Smooth muscle cell (in vitro differentiated cells): ENCODE measurements around the gene NRF1. TPM values are rescaled to one million over a fixed set of nuclear protein-coding genes. Genes with fewer than 3 reads are reported as not detected.

Experiments used
- DNase-seq: peaks from one replicate; lab custom pipeline; 2025; ENCODE audit not compliant: unreplicated experiment; lab: John Stamatoyannopoulos, UW
- H2AFZ ChIP-seq: fragments of 200-600 bp; sonication (generic); 2 replicates; pipeline ENCODE4 v1.6.0; 2016; ENCODE audit warnings: antibody characterized with exemption, low read depth, mild to moderate bottlenecking
- H3F3A ChIP-seq: fragments of 200-600 bp; sonication (generic); 2 replicates; pipeline ENCODE4 v1.6.0; 2017; ENCODE audit warnings: antibody characterized with exemption, low read depth
- H3K27ac ChIP-seq: fragments of 200-600 bp; sonication (generic); 2 replicates; pipeline ENCODE4 v1.5.1; 2016; ENCODE audit warnings: low read depth, mild to moderate bottlenecking
- H3K27me3 ChIP-seq: fragments of 200-600 bp; sonication (generic); 2 replicates; pipeline ENCODE4 v1.6.1; 2016; ENCODE audit warnings: low read depth, mild to moderate bottlenecking
- H3K36me3 ChIP-seq: fragments of 200-600 bp; sonication (generic); 2 replicates; pipeline ENCODE4 v1.5.1; 2016; ENCODE audit warnings: low read depth
- H3K4me1 ChIP-seq: fragments of 200-600 bp; sonication (generic); 2 replicates; pipeline ENCODE4 v1.5.1; 2016; ENCODE audit warnings: low read depth
- H3K4me2 ChIP-seq: fragments of 200-600 bp; sonication (generic); 2 replicates; pipeline ENCODE4 v1.6.0; 2016; ENCODE audit warnings: mild to moderate bottlenecking
- H3K4me3 ChIP-seq: fragments of 200-600 bp; sonication (generic); 2 replicates; pipeline ENCODE4 v1.5.1; 2016; ENCODE audit warnings: mild to moderate bottlenecking
- H3K79me2 ChIP-seq: fragments of 200-600 bp; sonication (generic); 2 replicates; pipeline ENCODE4 v1.6.0; 2016; ENCODE audit warnings: low read depth, mild to moderate bottlenecking
- H3K9ac ChIP-seq: fragments of 200-600 bp; sonication (generic); 2 replicates; pipeline ENCODE4 v1.6.0; 2016; ENCODE audit warnings: low read depth
- H3K9me3 ChIP-seq: fragments of 200-600 bp; sonication (generic); replicated peaks from 2 replicates; pipeline ENCODE4 v1.5.1; 2016; ENCODE audit warnings: low read depth
- H4K20me1 ChIP-seq: fragments of 200-600 bp; sonication (generic); 2 replicates; pipeline ENCODE4 v1.6.0; 2016; ENCODE audit warnings: low read depth
- CTCF ChIP-seq: fragments of 200-600 bp; sonication (generic); IDR thresholded peaks from 2 replicates; pipeline ENCODE4 v1.5.1; 2017; ENCODE audit warnings: borderline replicate concordance, mild to moderate bottlenecking, antibody characterized with exemption; ENCODE audit not compliant: insufficient read depth, poor library complexity, severe bottlenecking
- WGBS: methylation state at CpG from one replicate; pipeline ENCODE4 v1.1.7; 2016; ENCODE audit warnings: low lambda C conversion rate; 5-methylcytosine and 5-hydroxymethylcytosine counted together
- polyA plus RNA-seq: library from polyadenylated mRNA; unstranded; fragments of >200 nt; fragmentation: Nextera tagmentation; extraction: Ambion mirVana; gene quantifications from 2 replicates; pipeline ENCODE4 v1.2.1, GENCODE V29; 2016
- total RNA-seq: library from RNA; depleted of rRNA; stranded (reverse); fragments of >200 nt; gene quantifications from 2 replicates; pipeline ENCODE4 v1.2.3, GENCODE V29; 2014

Gene NRF1
- total and polyA plus RNA-seq, 2 experiments from 2014 or later, result 8.9 to 13.4 TPM

- H4K20me1 ChIP-seq, result peaks cover 96% of the 10 kb centered on the region
- H3K36me3 ChIP-seq, result no peaks in the 10 kb centered on the region
- H3K9ac ChIP-seq, result no peak overlapping the region
- no peak for DNase-seq
- no peak overlapping the region for H3K4me3 ChIP-seq
- TF ChIP-seq CTCF, result no peak
- H3K4me1 ChIP-seq, result peaks cover 19% of the 10 kb centered on the region
- H3K79me2 ChIP-seq, result peaks cover 97% of the 10 kb centered on the region
- WGBS, result 81% methylated on average over 1 of the region's 1 CpG
- H3F3A ChIP-seq, result no peaks in the 10 kb centered on the region
- H3K27ac ChIP-seq, result no peak overlapping the region
- H3K9me3 ChIP-seq, result no peaks in the 10 kb centered on the region
- H3K27me3 ChIP-seq, result no peaks in the 10 kb centered on the region
- no peak overlapping the region for H2AFZ ChIP-seq
- H3K4me2 ChIP-seq, result no peak overlapping the region
Observed at GRCh38 chr7:129617652-129618051, 6.1 kb downstream of the NRF1 start.

- peaks cover 91% of the 10 kb centered on the region for H3K79me2 ChIP-seq
- H3K27me3 ChIP-seq, result no peaks in the 10 kb centered on the region
- H3K27ac ChIP-seq, result no peak overlapping the region
- peaks cover 97% of the 10 kb centered on the region for H4K20me1 ChIP-seq
- peaks cover 6% of the 10 kb centered on the region for H3K4me1 ChIP-seq
- no peak overlapping the region for H3K4me3 ChIP-seq
- DNase-seq, result no peak
- no peaks in the 10 kb centered on the region for H3K9me3 ChIP-seq
- H3F3A ChIP-seq, result no peaks in the 10 kb centered on the region
- WGBS, result 96% methylated on average over 3 of the region's 3 CpGs
- H3K4me2 ChIP-seq, result no peak overlapping the region
- H3K9ac ChIP-seq, result no peak overlapping the region
- no peak for TF ChIP-seq CTCF
- H3K36me3 ChIP-seq, result no peaks in the 10 kb centered on the region
- H2AFZ ChIP-seq, result no peak overlapping the region
Observed at GRCh38 chr7:129626896-129627295, 15.4 kb downstream of the NRF1 start.

- Histone ChIP-seq H3K9ac (no peak overlapping the region), H4K20me1 (peaks cover 94% of the 10 kb centered on the region), H2AFZ (no peak overlapping the region), H3K27ac (no peak overlapping the region), H3K9me3 (no peaks in the 10 kb centered on the region), H3F3A (no peaks in the 10 kb centered on the region), H3K4me2 (no peak overlapping the region), H3K4me1 (peaks cover 6% of the 10 kb centered on the region), H3K27me3 (no peaks in the 10 kb centered on the region), H3K36me3 (no peaks in the 10 kb centered on the region), H3K4me3 (no peak overlapping the region), H3K79me2 (peaks cover 69% of the 10 kb centered on the region)
- DNase-seq, result no peak
- 86% methylated on average over 2 of the region's 2 CpGs for WGBS
- TF ChIP-seq CTCF, result no peak
Observed at GRCh38 chr7:129630341-129630740, 18.8 kb downstream of the NRF1 start.

- Histone ChIP-seq H2AFZ (no peak overlapping the region), H3K9me3 (no peaks in the 10 kb centered on the region), H3K27ac (no peak overlapping the region), H3K4me2 (no peak overlapping the region), H3F3A (no peaks in the 10 kb centered on the region), H3K4me1 (peaks cover 6% of the 10 kb centered on the region), H3K27me3 (no peaks in the 10 kb centered on the region), H3K9ac (no peak overlapping the region), H3K4me3 (no peak overlapping the region), H3K79me2 (peaks cover 52% of the 10 kb centered on the region), H4K20me1 (peaks cover 81% of the 10 kb centered on the region), H3K36me3 (no peaks in the 10 kb centered on the region)
- WGBS, result 87% methylated on average over 2 of the region's 2 CpGs
- TF ChIP-seq CTCF, result no peak
- no peak for DNase-seq
Observed at GRCh38 chr7:129634361-129635034, 23.0 kb downstream of the NRF1 start.
